ENCODE data around the gene TECRL. TPM values are rescaled to one million over a fixed set of nuclear protein-coding genes. Genes with fewer than 3 reads are reported as not detected.

The TECRL gene, protein sequence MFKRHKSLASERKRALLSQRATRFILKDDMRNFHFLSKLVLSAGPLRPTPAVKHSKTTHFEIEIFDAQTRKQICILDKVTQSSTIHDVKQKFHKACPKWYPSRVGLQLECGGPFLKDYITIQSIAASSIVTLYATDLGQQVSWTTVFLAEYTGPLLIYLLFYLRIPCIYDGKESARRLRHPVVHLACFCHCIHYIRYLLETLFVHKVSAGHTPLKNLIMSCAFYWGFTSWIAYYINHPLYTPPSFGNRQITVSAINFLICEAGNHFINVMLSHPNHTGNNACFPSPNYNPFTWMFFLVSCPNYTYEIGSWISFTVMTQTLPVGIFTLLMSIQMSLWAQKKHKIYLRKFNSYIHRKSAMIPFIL
- not detected for total RNA-seq

GRCh38 chr4:64409300-64409699 is at the start of gene TECRL:
TECRL (minus strand) TSS chr4:64409450; CDS start chr4:64409351, 99 bp downstream.
- CTCF ChIA-PET: no interaction called here
- no peak for ATAC-seq
- Mint-ChIP-seq H3K27me3 (no peaks in the 10 kb centered on the region), H3K4me1 (no peaks in the 10 kb centered on the region), H3K9me3 (ENCODE audit: low read depth) (peaks cover 8% of the 10 kb centered on the region), H3K27ac (no peak within 1 kb of the TSS), H3K36me3 (no peaks in the 10 kb centered on the region), H3K4me3 (no peak within 1 kb of the TSS)
- DNase-seq: no peak

GRCh38 chr4:64432674-64433073 is 23.4 kb upstream of the TECRL start:
- no peak overlapping the region for H3K27ac Mint-ChIP-seq
- H3K27me3 Mint-ChIP-seq: no peaks in the 10 kb centered on the region
- H3K9me3 Mint-ChIP-seq (ENCODE audit: low read depth): peaks cover 15% of the 10 kb centered on the region
- H3K4me1 Mint-ChIP-seq: no peaks in the 10 kb centered on the region
- CTCF ChIA-PET: no interaction called here
- ATAC-seq: no peak
- H3K36me3 Mint-ChIP-seq: no peaks in the 10 kb centered on the region
- no peak for DNase-seq
- H3K4me3 Mint-ChIP-seq: no peak overlapping the region

- CTCF ChIA-PET: no interaction called here
- H3K4me1 Mint-ChIP-seq: no peaks in the 10 kb centered on the region
- H3K27ac Mint-ChIP-seq: no peak overlapping the region
- ATAC-seq (no peak), DNase-seq (no peak)
- peaks cover 15% of the 10 kb centered on the region for H3K9me3 Mint-ChIP-seq (ENCODE audit: low read depth)
- H3K4me3 Mint-ChIP-seq: no peak overlapping the region
- H3K36me3 Mint-ChIP-seq: no peaks in the 10 kb centered on the region
- H3K27me3 Mint-ChIP-seq: no peaks in the 10 kb centered on the region
These were observed 21.7 kb upstream of the TECRL start for GRCh38 chr4:64430933-64431332.

- H3K36me3 Mint-ChIP-seq: no peaks in the 10 kb centered on the region
- no peak overlapping the region for H3K27ac Mint-ChIP-seq
- no peak for DNase-seq
- no peak for ATAC-seq
- no peaks in the 10 kb centered on the region for H3K9me3 Mint-ChIP-seq (ENCODE audit: low read depth)
- no peak overlapping the region for H3K4me3 Mint-ChIP-seq
- no peaks in the 10 kb centered on the region for H3K27me3 Mint-ChIP-seq
- no peaks in the 10 kb centered on the region for H3K4me1 Mint-ChIP-seq
- CTCF ChIA-PET: no interaction called here
These were observed 8.7 kb upstream of the TECRL start for GRCh38 chr4:64417974-64418373.

DNA sequence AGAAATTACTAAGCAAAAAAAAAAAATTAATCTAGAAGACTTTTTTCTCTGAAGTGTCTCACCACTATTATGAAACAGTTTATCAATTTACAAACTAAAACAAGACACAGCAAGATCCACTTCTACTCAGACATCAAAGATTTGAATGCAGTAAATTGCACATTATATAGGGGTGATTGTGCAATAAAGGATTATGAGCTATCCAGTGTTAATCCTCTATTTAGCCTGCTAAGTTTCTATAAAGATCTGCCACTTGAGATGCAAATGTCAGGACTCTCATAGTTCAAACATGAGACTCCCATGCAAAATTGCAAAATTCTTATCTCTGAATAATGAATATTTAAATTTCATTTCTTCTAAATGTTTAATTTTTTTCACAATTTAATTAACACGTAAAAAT is 2.2 kb downstream of the TECRL start:
- no peak for ATAC-seq

GRCh38 chr4:64405761-64406160 is 3.5 kb downstream of the TECRL start:
- H3K4me1 Mint-ChIP-seq: no peaks in the 10 kb centered on the region
- CTCF ChIA-PET: no interaction called here
- H3K4me3 Mint-ChIP-seq: no peak overlapping the region
- no peaks in the 10 kb centered on the region for H3K36me3 Mint-ChIP-seq
- no peaks in the 10 kb centered on the region for H3K27me3 Mint-ChIP-seq
- DNase-seq (no peak), ATAC-seq (no peak)
- H3K9me3 Mint-ChIP-seq (ENCODE audit: low read depth): peaks cover 8% of the 10 kb centered on the region
- no peak overlapping the region for H3K27ac Mint-ChIP-seq

More for the DNA sequence above, 2.2 kb downstream of the TECRL start:
- CTCF ChIA-PET: no interaction called here
- H3K4me3 Mint-ChIP-seq: no peak overlapping the region
- H3K27me3 Mint-ChIP-seq: no peaks in the 10 kb centered on the region
- H3K27ac Mint-ChIP-seq: no peak overlapping the region
- no peaks in the 10 kb centered on the region for H3K4me1 Mint-ChIP-seq
- H3K36me3 Mint-ChIP-seq: no peaks in the 10 kb centered on the region
- peaks cover 8% of the 10 kb centered on the region for H3K9me3 Mint-ChIP-seq (ENCODE audit: low read depth)
- no peak for DNase-seq

GRCh38 chr4:64402684-64403083 is 6.6 kb downstream of the TECRL start:
- CTCF ChIA-PET: no interaction called here
- H3K9me3 Mint-ChIP-seq (ENCODE audit: low read depth): peaks cover 12% of the 10 kb centered on the region
- H3K4me3 Mint-ChIP-seq: no peak overlapping the region
- no peaks in the 10 kb centered on the region for H3K27me3 Mint-ChIP-seq
- no peaks in the 10 kb centered on the region for H3K4me1 Mint-ChIP-seq
- ATAC-seq: no peak
- no peaks in the 10 kb centered on the region for H3K36me3 Mint-ChIP-seq
- no peak overlapping the region for H3K27ac Mint-ChIP-seq
- DNase-seq: no peak

- peaks cover 8% of the 10 kb centered on the region for H3K9me3 Mint-ChIP-seq (ENCODE audit: low read depth)
- ATAC-seq (no peak), DNase-seq (no peak)
- no peak overlapping the region for H3K4me3 Mint-ChIP-seq
- no peaks in the 10 kb centered on the region for H3K4me1 Mint-ChIP-seq
- H3K27me3 Mint-ChIP-seq: no peaks in the 10 kb centered on the region
- no peak overlapping the region for H3K27ac Mint-ChIP-seq
- CTCF ChIA-PET: no interaction called here
- H3K36me3 Mint-ChIP-seq: no peaks in the 10 kb centered on the region
These were observed 9.7 kb downstream of the TECRL start for GRCh38 chr4:64399313-64400109.

DNA sequence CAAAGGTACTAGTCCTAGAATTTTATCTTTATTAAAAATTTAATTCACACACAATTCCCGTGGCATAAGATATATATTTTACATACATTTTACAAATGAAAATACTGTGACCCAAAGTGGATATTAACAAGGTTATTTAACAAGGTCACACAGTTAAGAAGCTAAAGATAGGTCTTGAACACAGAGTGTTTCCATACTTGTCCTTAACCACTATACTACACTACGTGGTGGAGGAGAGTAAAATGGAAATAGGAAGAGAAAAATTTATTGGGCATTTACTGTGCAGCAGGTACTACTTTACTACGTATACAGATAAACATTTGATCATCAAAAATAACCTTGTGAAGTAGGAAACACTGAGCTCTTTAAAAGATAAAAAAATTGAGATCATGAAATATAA is 14.8 kb downstream of the TECRL start:
- Mint-ChIP-seq H3K27ac (no peak overlapping the region), H3K36me3 (no peaks in the 10 kb centered on the region), H3K27me3 (no peaks in the 10 kb centered on the region), H3K9me3 (ENCODE audit: low read depth) (peaks cover 6% of the 10 kb centered on the region), H3K4me1 (no peaks in the 10 kb centered on the region), H3K4me3 (no peak overlapping the region)
- ATAC-seq (no peak), DNase-seq (no peak)
- CTCF ChIA-PET: no interaction called here

GRCh38 chr4:64388252-64388651 is 21.0 kb downstream of the TECRL start:
- Mint-ChIP-seq H3K36me3 (no peaks in the 10 kb centered on the region), H3K27ac (no peak overlapping the region), H3K4me3 (no peak overlapping the region), H3K4me1 (no peaks in the 10 kb centered on the region), H3K27me3 (no peaks in the 10 kb centered on the region), H3K9me3 (ENCODE audit: low read depth) (peaks cover 6% of the 10 kb centered on the region)
- no peak for ATAC-seq
- CTCF ChIA-PET: no interaction called here
- no peak for DNase-seq

DNA sequence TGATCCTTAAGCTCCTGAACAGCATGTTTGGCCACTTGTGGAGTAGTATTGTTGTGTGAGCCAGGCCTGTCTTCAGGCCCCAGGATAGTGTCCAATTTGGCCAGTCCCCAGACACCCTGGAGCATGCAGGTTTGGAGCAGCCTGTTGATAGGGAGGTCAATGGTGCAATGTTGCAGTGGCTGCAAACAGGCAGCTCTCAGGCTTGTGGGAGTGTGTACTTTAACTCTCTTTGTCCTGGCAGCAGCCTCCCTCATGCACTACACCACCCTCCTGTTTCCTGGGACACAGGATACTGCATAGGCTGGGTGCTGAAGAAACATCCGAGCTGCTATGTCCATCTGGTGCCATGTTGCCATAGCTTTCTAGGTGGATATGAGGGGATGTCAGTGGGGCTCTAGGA is 24.0 kb downstream of the TECRL start:
- no peak for ATAC-seq
- no peaks in the 10 kb centered on the region for H3K27me3 Mint-ChIP-seq
- DNase-seq: no peak
- peaks cover 10% of the 10 kb centered on the region for H3K9me3 Mint-ChIP-seq (ENCODE audit: low read depth)
- CTCF ChIA-PET: no interaction called here
- no peak overlapping the region for H3K27ac Mint-ChIP-seq
- H3K36me3 Mint-ChIP-seq: no peaks in the 10 kb centered on the region
- H3K4me3 Mint-ChIP-seq: no peak overlapping the region
- H3K4me1 Mint-ChIP-seq: no peaks in the 10 kb centered on the region

DNA sequence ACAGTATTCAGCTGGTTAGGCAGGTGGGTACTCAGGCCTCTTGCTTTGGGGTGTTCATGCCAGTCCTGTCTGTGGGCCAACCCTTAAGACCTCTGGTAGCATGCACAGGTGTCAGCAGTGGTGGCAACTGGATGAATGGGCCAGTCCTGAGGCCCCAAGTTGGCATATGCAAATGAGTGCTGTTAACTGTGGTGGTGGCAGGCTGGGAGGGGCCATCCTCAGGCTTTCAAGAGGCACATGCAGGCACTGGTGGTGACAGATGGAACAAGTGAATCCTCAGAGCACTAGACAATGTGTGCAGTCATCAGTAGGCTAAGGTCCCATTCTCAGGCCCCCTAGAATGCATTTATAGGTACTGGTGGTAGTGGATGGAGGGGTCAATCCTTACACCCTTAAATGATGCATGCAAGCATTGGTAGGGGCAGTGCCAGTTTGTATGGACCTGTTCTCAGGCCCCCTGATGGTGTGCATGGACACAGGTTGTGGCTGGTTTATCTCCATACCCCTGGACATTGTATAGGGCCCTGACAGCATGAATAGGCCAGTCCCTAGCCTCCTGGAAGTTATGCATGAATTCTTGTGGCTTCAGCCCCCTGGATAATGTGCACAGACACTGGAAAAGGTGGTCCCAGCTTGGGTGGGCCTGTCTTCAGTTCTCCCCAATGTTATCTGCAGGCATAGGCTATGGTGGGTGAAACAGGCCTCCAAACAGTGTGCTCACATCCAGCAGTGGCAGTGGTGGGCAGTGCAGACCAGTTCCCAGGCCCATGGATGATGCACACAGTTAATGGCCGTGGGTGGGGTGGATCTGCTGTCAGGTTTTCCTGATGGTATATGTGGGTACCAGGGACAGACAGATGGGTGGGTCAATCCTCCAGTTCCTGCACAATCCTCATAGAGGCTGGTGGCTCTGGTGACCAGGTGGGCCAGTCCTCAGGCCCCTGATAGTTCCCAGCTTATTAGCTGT is 24.7 kb downstream of the TECRL start:
- Mint-ChIP-seq H3K4me3 (no peak overlapping the region), H3K27me3 (no peaks in the 10 kb centered on the region), H3K9me3 (ENCODE audit: low read depth) (peaks cover 10% of the 10 kb centered on the region), H3K27ac (no peak overlapping the region), H3K4me1 (no peaks in the 10 kb centered on the region), H3K36me3 (no peaks in the 10 kb centered on the region)
- CTCF ChIA-PET: no interaction called here
- ATAC-seq (no peak), DNase-seq (no peak)

DNA sequence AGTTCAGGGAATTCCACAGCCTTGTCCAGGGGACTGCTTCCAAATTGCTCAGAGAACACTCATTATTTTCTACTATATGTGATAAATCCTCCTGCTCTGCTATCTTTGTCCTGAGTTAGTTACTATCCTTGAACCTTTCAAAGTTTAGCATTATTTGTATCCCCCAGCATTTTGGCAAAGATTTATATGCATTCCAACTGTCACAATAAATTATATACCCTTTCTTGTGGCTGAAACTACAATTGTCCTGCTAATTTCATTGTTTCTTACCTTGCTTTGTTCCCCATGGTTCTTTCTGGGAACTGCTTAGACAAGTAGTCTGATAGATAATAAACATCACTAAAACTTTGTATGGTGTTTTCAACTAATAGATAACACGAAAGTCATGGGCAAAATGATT is 40.5 kb downstream of the TECRL start:
- Mint-ChIP-seq H3K27me3 (no peaks in the 10 kb centered on the region), H3K27ac (no peak overlapping the region), H3K9me3 (ENCODE audit: low read depth) (peaks cover 3% of the 10 kb centered on the region), H3K36me3 (no peaks in the 10 kb centered on the region), H3K4me1 (no peaks in the 10 kb centered on the region), H3K4me3 (no peak overlapping the region)
- CTCF ChIA-PET: no interaction called here
- ATAC-seq: no peak
- no peak for DNase-seq
